PFSK-1 (cell line): ENCODE measurements around the gene AK2.

ENCODE experiments used
- FOXP2 ChIP-seq: optimal IDR thresholded peaks from 2 replicates; pipeline ENCODE3; 2011; ENCODE audit warnings: borderline replicate concordance, control low read depth, inconsistent platforms; ENCODE audit not compliant: insufficient read depth; ENCODE audit errors: extremely low read length, extremely low read depth
- POLR2AphosphoS5 ChIP-seq: IDR thresholded peaks from 2 replicates; pipeline ENCODE4 v1.6.1; 2012; ENCODE audit warnings: low read depth, mild to moderate bottlenecking, control low read depth, low read length, moderate library complexity
- REST ChIP-seq, 2 experiments: IDR thresholded peaks; 2 replicates each; pipeline versions ENCODE4 v1.6.1 to v1.8.0; 2011 to 2012; ENCODE audit warnings: low read depth in 2 of 2, low read length in 2 of 2, control low read depth in 1 of 2, inconsistent platforms in 1 of 2, mild to moderate bottlenecking in 1 of 2, moderate library complexity in 1 of 2; ENCODE audit not compliant: insufficient read depth in 1 of 2
- SIN3A ChIP-seq: IDR thresholded peaks from 2 replicates; pipeline ENCODE4 v1.6.1; 2012; ENCODE audit warnings: mild to moderate bottlenecking, low read length, moderate library complexity, borderline replicate concordance; ENCODE audit not compliant: insufficient read depth
- TAF1 ChIP-seq: IDR thresholded peaks from 2 replicates; pipeline ENCODE4 v1.6.1; 2012; ENCODE audit warnings: low read length, control low read depth, borderline replicate concordance; ENCODE audit not compliant: insufficient read depth

The AK2 gene

GRCh38 chr1:32981003-32981901, 55.4 kb downstream of the AK2 start:
- TF ChIP-seq FOXP2 (no peak), REST (IDR thresholded peaks at IDR 0.05; ENCODE audit: insufficient read depth in 1 of 2, low read depth in 2 of 2, low read length in 2 of 2) (no peak), TAF1 (no peak)

- TF ChIP-seq TAF1 (no peak), SIN3A (no peak), POLR2AphosphoS5 (no peak), FOXP2 (no peak), REST (IDR thresholded peaks at IDR 0.05; ENCODE audit: insufficient read depth in 1 of 2, low read depth in 2 of 2, low read length in 2 of 2) (no peak)
Measured at GRCh38 chr1:32980080-32980479, 56.6 kb downstream of the AK2 start.

DNA sequence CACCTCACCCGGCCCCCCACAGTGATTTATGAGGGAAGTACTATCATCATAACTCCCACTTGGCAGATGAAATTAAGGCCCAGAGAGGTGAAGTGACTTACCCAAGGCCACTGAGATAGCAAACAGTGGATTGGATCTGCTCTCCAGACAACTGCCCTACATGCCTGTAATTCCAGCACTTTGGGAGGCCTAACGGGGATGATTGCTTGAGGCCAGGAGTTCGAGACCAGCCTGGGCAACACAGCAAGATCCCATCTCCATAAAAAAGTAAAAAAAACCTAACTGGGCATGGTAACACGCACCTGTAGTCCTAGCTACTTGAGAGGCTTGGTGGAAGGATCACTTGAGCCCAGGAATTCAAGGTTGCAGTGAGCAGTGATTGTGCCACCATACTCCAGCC, 57.8 kb downstream of the AK2 start:
- TF ChIP-seq REST (IDR thresholded peaks at IDR 0.05; ENCODE audit: insufficient read depth in 1 of 2, low read depth in 2 of 2, low read length in 2 of 2), result no peak
- TF ChIP-seq SIN3A, result no peak

GRCh38 chr1:32977546-32978087, 59.1 kb downstream of the AK2 start:
- no peak for TF ChIP-seq REST (IDR thresholded peaks at IDR 0.05; ENCODE audit: insufficient read depth in 1 of 2, low read depth in 2 of 2, low read length in 2 of 2)
- no peak for TF ChIP-seq SIN3A
- TF ChIP-seq TAF1, result no peak
- no peak for TF ChIP-seq FOXP2
- TF ChIP-seq POLR2AphosphoS5, result no peak
